ENCODE results near the gene GTF3C2. TPM values are rescaled to one million over a fixed set of nuclear protein-coding genes. Genes with fewer than 3 reads are reported as not detected.
"Not testable (repeated sequence)": the region's sequence is repeated elsewhere in the genome, so short reads cannot be mapped to it uniquely, and the experiment has no call there.

GTF3C2 gene
- total RNA-seq, 1 donor from 2014 or later: 70.0 TPM

GRCh38 chr2:27373567-27373966, 17.0 kb upstream of the GTF3C2 start:
- intact Hi-C loops (cut with micrococcal nuclease): loop anchor here (5.0 kb wide), 3 partner anchors 241 to 1499 kb away; partner anchors contain the start of genes PREB, TMEM214 and TRMT61B

- intact Hi-C loops (cut with micrococcal nuclease): loop anchor here (5.0 kb wide), 3 partner anchors 241 to 1499 kb away; partner anchors contain the start of genes PREB, TMEM214 and TRMT61B
Observed at GRCh38 chr2:27372937-27373336, 16.4 kb upstream of the GTF3C2 start.

DNA sequence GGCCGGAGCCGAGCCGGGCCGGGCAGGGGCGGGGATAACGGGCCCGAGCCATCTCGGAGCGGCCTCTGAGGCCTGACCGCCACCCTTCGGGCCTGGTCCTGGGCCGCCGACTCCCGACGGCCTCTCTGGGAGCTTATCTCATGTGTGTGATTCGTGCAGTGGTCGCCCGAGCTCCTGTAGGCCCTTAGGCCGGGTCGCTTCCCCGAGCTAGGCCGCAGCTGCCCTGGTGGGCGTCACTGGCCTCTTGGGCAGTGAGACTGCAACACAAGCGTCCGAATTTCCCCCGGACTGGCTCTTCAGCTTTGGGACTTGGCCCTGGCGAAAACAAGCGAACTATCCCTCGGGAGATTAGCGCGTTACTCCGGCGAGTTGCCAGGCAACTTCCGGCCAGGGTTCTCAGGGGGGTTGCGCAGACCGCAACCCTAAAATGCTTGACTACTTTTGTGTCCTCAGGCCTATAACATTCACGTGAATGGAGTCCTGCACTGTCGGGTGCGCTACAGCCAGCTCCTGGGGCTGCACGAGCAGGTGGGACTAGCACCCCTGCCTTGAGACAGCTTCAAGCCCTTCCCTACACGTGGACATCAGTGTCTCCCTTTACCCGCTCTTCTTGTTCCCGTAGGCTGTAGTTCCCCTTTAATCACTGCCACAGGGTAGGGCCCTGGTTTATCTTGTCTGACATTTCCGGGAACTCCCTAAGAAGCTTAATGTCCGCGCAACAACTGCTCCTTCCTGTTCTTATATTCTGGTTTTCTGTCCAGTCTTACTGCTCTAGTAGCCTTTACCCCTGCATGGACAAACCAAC, 14.5 kb upstream of the GTF3C2 start:
- intact Hi-C loops (cut with micrococcal nuclease): loop anchor here (1.0 to 5.0 kb wide), 18 partner anchors 9 to 1501 kb away; partner anchors contain the start of genes ATRAID, CAD, CCDC121 and GPN1

DNA sequence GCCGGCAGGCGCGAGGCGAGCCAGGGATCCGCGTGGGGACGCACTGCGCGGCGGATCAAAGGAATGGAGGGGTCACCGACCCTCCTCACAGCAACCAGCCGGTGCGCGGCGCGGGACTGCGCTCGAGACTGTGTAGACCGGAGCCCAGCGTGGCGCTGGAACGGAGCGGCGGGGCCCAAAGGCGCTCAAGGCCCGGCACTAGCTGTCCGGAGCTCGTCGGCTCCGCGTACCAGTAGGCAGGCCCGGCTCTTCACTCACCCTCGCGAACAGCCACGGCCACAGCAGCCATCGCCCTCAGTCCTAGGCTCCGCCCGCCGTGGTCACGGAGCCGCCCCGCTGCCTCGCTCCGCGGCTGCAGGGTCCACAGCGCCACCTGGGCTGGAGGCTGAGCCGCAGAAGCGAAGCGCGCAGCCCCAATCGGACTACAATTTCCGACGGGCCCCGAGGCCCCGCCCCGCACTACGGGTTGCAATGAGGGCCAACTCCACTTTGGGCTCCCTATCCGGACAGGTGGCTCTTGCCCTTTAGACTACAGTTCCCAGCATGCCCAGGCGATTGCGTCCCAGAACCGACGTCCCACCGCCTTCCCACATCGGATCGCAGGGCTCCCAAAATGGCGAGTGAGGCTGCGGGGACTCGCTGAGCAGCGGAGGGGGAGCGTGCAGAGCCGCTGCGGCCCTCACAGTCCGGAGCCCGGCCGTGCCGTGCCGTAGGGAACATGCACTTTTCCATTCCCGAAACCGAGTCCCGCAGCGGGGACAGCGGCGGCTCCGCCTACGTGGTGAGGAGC, 13.7 kb upstream of the GTF3C2 start, which contains the start of the genes EIF2B4 and SNX17:
Gene EIF2B4 (minus strand): TSS at position 313 of the 790 bp plus-strand sequence. CDS start 24 bp downstream, at position 289.
Gene SNX17 (plus strand): TSS at position 591 of the 790 bp plus-strand sequence. CDS start 128 bp downstream, at position 719.
- intact Hi-C loops (cut with micrococcal nuclease): loop anchor here (1.0 to 5.0 kb wide), 18 partner anchors 10 to 1502 kb away; partner anchors contain the start of genes ATRAID, CAD, CCDC121 and GPN1

GRCh38 chr2:27369471-27370025, 13.0 kb upstream of the GTF3C2 start:
- intact Hi-C loops (cut with micrococcal nuclease): loop anchor here (1.0 to 5.0 kb wide), 18 partner anchors 11 to 1503 kb away; partner anchors contain the start of genes ATRAID, CAD, CCDC121 and GPN1

DNA sequence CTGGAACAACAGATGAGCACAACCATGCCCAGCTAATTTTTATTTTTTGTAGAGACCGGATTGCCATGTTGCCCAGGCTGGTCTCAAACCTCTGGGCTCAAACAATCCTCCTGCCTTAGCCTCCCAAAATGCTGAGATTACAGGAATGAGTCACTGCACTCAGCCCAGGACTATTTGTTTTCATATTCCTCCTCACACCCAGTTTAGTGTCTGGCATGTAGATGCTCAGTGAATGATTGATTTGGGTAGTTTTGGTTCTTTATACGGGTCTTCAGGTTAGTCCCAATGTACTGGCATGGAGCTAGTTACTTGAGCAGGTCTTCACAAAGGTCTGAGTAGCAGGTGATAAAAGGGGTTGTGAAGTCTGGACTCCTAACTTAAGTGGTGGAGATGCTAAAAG, 7.4 kb upstream of the GTF3C2 start:
- intact Hi-C loops (cut with micrococcal nuclease): no loop called here

DNA sequence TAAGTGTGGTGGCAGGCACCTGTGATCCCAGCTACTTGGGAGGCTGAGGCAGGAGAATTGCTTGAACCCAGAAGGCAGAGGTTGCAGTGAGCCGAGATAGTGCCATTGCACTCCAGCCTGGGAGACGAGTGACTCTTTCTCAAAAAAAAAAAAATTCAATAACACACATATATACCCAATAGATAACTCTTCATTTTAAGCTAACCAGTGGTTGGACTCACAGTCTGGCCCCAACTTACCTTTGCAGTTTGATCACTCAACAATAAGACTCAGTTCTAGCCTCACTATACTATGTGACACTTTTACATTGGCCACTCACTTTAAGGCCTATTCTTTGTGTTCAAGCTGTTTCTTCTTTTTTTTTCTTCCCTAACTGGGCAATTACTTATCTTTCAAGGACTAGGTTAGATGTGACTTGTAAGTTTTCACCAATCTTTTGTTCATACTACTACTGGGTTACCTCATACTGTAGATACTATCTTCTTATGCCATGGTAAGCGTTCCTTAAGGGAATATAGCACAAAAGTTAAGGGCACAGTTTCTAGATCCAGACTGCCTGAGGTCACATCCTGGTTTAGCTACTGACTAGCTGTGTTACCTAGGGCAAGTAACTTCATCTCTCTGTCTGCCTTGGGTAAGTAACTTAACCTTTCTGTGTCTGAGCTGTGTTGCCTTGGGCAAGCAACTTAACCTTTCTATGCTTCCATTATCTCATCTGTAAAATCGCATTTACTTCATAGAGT, 6.3 kb upstream of the GTF3C2 start:
- intact Hi-C loops (cut with micrococcal nuclease): no loop called here

GRCh38 chr2:27356056-27356381, 545 bp downstream of the GTF3C2 start:
- intact Hi-C loops (cut with micrococcal nuclease): loop anchor here (1.0 to 5.0 kb wide), 16 partner anchors 14 to 571 kb away; partner anchors contain the start of genes AGBL5, ATRAID, CAD and CCDC121

GRCh38 chr2:27354597-27354927, 2.0 kb downstream of the GTF3C2 start:
- intact Hi-C loops (cut with micrococcal nuclease): no loop called here

DNA sequence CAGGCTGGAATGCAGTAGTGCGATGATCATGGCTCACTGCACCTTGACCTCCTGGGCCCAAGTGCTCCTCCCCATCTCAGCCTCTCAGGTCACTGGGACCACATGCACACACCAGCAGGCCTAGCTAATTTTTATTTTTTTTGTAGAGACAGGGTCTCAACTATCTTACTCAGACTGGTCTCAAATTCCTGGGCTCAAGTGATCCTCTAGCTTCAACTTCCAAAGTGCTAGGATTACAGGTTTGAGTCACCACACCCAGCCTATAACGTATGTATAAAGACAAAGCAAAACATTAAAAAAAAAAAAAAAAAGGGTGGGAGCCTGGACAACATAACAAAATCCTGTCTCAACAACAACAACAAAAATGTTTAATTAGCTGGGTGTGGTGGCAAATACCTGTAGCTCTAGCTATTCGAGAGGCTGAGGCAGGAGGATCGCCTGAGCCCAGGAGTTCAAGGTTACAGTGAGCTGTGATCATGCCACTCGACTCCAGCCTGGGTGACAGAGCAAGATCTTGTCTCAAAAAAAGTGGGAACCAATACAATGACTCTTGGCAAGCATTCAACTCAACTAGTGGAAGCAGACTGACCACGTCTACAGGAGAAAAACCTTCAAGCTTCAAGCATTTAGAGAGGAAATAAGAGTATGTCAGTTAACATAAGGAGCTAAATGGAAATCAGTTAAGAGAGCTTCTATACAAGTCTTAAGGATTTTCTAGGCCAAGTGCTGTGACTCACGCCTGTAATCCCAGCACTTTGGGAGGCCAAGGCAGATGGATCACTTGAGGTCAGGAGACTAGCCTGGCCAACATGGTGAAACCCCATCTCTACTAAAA, 2.6 kb downstream of the GTF3C2 start:
- intact Hi-C loops (cut with micrococcal nuclease): no loop called here

DNA sequence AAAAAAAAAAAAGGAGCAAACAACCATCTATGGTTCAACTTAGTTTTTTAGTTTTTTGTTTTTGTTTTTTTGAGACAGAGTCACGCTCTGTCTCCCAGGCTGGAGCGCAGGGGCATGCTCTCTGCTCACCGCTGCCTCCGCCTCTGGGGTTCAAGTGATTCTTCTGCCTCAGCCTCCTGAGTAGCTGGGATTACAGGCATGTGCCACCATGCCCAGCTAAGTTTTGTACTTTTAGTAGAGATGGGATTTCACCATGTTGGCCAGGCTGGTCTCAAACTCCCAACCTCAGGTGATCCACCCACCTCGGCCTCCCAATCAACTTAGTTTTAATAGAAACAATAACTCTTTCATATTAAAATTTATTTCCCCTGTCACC, 3.2 kb downstream of the GTF3C2 start:
- intact Hi-C loops (cut with micrococcal nuclease): not testable (repeated sequence)

DNA sequence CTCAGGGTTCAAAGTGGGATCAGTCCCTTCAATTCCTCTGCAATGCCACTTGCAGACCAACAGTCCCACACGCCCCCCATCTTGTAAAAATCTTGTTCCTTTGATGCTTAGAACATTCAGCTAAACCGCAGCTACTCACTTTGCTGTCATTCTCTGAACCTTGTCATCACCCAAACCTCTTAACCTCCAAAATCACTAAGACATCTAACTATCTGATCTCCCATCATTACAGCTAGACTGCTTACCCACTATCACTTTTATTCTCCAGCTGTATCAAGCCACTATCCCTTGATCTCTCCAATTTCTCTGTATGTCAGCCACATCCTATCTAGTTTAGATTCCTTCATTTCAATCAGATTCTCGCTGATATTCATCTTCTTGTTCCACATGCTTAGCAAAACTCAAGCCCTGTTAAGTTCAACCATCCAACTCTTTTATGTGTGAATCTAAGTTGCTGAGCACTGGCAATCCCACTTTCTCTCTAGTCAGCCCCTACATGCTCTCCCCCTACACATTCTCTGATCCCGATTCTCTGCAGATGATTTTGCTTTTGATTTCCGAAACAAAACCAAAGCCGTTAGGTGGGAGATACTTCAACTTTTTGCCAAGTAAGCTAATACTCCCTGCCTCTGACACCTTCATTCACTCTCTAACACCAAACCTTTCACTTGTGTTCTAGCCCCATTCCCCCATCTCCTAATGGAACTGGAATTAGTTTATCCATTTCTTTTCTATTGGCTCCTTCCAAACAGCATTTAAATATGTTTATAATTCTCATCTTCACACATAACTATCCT, 4.6 kb downstream of the GTF3C2 start:
- intact Hi-C loops (cut with micrococcal nuclease): loop anchor here (1.0 kb wide), 1 partner anchor 140 kb away; the partner anchor contains the start of genes ATRAID and SLC5A6

- intact Hi-C loops (cut with micrococcal nuclease): no loop called here
Observed at GRCh38 chr2:27350106-27350693, 6.4 kb downstream of the GTF3C2 start.

DNA sequence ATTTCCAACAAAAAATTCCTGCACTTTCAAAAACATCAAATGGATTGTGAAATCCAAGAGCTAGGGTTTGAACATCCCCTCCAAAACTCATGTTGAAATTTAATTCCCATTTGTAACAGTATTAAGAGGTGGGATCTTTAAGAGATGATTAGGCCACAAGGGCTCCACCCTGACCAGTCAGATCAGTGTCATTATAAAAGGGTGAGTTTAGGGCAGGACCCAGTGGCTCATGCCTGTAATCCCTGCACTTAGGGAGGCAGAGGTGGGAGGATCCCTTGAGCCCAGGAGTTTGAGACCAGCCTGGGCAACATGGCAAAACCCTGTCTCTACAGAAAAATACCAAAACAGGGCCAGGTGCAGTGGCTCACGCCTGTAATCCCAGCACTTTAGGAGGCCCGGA, 8.9 kb downstream of the GTF3C2 start:
- intact Hi-C loops (cut with micrococcal nuclease): no loop called here

GRCh38 chr2:27336173-27336572, 20.4 kb downstream of the GTF3C2 start:
- intact Hi-C loops (cut with micrococcal nuclease): no loop called here

DNA sequence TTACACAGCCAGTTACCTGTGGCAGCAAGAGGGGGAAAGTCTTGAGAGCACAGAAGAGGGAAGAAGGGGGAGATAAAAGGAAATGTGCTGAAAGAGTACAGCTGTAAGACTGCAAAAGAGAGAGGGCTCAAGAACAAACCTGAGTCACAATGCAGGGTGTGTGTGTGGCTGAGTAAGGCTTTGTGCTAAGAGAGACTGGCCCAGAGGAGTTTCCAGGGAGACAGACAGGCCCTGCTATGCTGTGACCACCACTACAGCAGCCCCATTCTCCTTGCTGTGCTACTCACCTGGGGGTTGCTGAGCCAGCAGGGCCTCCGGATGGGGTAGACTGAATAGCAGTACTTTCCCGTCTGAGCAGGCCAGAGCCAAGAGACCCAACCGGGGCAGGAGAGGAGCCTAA, 21.3 kb downstream of the GTF3C2 start:
- intact Hi-C loops (cut with micrococcal nuclease): no loop called here

DNA sequence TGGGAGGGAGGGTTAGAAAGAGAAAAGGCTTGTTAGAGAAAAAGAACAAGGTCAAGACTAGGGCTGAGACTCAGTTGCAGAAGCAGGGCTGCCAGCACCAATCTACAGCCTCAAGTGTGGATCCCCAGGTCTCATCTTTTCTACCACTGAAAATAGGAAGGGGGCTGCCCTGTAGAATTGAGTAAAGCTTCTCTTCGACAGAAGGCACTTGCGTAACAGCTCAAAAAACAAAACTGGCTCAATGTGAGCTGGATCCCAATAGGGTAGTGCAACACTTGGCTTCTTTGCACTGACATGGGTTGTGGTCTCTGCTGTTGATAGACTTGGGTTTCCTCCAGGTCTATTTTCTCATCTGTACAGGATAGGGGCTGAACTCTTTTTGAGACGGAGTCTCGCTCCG, 31.8 kb downstream of the GTF3C2 start:
- intact Hi-C loops (cut with micrococcal nuclease): no loop called here

GRCh38 chr2:27323596-27324285, 32.8 kb downstream of the GTF3C2 start:
- intact Hi-C loops (cut with micrococcal nuclease): loop anchor here (1.0 to 2.0 kb wide), 17 partner anchors 20 to 820 kb away; partner anchors contain the start of genes AGBL5, ATRAID, CAD and CENPA
